Adrenal gland (tissue), 5 donors: Measurements from ENCODE around the gene ENDOG.

Experiments
- CTCF ChIP-seq, 6 experiments: fragments of 450-650 bp in 4 of 6; fragments of 200-600 bp in 2 of 6; sonication (generic) in 1 of 6; IDR thresholded peaks; 1 replicate in 5 of 6; 2 replicates in 1 of 6; pipeline versions ENCODE4 v1.5.1 to v1.8.0; 2016 to 2021; ENCODE audit warnings: antibody characterized with exemption in 6 of 6, mild to moderate bottlenecking in 2 of 6, moderate library complexity in 1 of 6
- POLR2A ChIP-seq, 2 donors: fragments of 450-650 bp; IDR thresholded peaks; one replicate each; pipeline ENCODE4 v1.6.1; 2017; ENCODE audit warnings: antibody characterized with exemption in 2 of 2, mild to moderate bottlenecking in 2 of 2, moderate library complexity in 1 of 2
- donor health status: DM: no; HTN: no; CAD: no.

GRCh38 chr9:128840524-128840923 is 22.2 kb downstream of the ENDOG start:
- TF ChIP-seq CTCF (IDR thresholded peaks at IDR 0.05) (no peak), POLR2A (IDR thresholded peaks at IDR 0.05) (no peak)
